ENCODE results near the gene DGKD. TPM values are rescaled to one million over a fixed set of nuclear protein-coding genes. Genes with fewer than 3 reads are reported as not detected.

Gene DGKD
- total and polyA plus RNA-seq, 9 of the 15 experiments (the other 6 are each of a cell fraction or from before 2014, with no cell fraction given): 0.52 to 29.5 (median 10.6) TPM

GRCh38 chr2:233450864-233451575 is 96.7 kb downstream of the DGKD start:
- no TSS peak for BruUV-seq (replicated peaks)
- Histone ChIP-seq H3K36me3 (ENCODE audit: control insufficient read depth, insufficient read depth, low read length) (peaks cover 66% of the 10 kb centered on the region; the same call in 2 of the 3 replicates), H3K4me1 (replicated peaks in 1 of 2; ENCODE audit: control insufficient read depth in 2 of 2, insufficient read depth in 2 of 2, low read length in 2 of 2) (peaks cover 7 to 18% of the 10 kb centered on the region in 2 experiments; a peak in 4 of 5 replicates), H3K9me1 (ENCODE audit: control insufficient read depth, insufficient read depth, low read length) (no peaks in the 10 kb centered on the region), H3K27ac (ENCODE audit: extremely low read depth, low read depth, low read length) (no peak overlapping the region), H2AFZ (ENCODE audit: low read depth, low read length) (no peak overlapping the region), H3K9me3 (replicated peaks; ENCODE audit: control insufficient read depth, insufficient read depth, low read depth, low read length) (no peaks in the 10 kb centered on the region), H3K4me3 (no peak overlapping the region), H3K27me3 (ENCODE audit: control insufficient read depth in 2 of 2, insufficient read depth in 2 of 2, low read length in 2 of 2) (no peaks in the 10 kb centered on the region), H3K4me2 (ENCODE audit: insufficient read depth, low read length) (no peak overlapping the region), H4K20me1 (replicated peaks; ENCODE audit: control insufficient read depth, insufficient read depth, low read length) (no peaks in the 10 kb centered on the region), H3K9ac (ENCODE audit: insufficient read depth in 1 of 2, low read depth in 2 of 2, low read length in 2 of 2) (no peak overlapping the region), H3K79me2 (ENCODE audit: control insufficient read depth, insufficient read depth, low read length) (no peaks in the 10 kb centered on the region)
- no peak for ATAC-seq
- ChIA-PET POLR2A (no interaction called here), CTCF (ENCODE audit: low intra/inter-chr PET ratio) (interaction anchor here (0.5 to 0.6 kb wide), 3 partner anchors 98 to 473 kb away, joined by 3 to 5 read pairs (median 3); no protein-coding TSS in a partner anchor)
- intact Hi-C loops (cut with micrococcal nuclease): no loop called here
- DNase-seq (ENCODE audit: extremely low read depth in 1 of 4, low spot score in 3 of 4): no peak
- FAIRE-seq: no peak
- in situ Hi-C loops (cut with MboI): no loop called here
- 83% methylated on average over 8 of the region's 22 CpGs for WGBS (ENCODE audit: insufficient coverage, low coverage, missing lambda C conversion rate)
- TF ChIP-seq ZKSCAN3 (CRISPR knock-in tag; IDR thresholded peaks at IDR 0.05) (no peak), SREBF1 (IDR thresholded peaks at IDR 0.05; ENCODE audit: borderline replicate concordance, low read depth, low read length) (no peak), ZBTB49 (CRISPR knock-in tag; IDR thresholded peaks at IDR 0.05; ENCODE audit: borderline replicate concordance) (no peak), GTF2B (IDR thresholded peaks at IDR 0.05; ENCODE audit: extremely low read depth, insufficient read length) (no peak), ETV5 (CRISPR knock-in tag; IDR thresholded peaks at IDR 0.05; ENCODE audit: low read depth) (no peak), NFIX (CRISPR knock-in tag; IDR thresholded peaks at IDR 0.05; ENCODE audit: low read depth) (no peak), DMBX1 (CRISPR knock-in tag; IDR thresholded peaks at IDR 0.05; ENCODE audit: borderline replicate concordance) (no peak), SIN3A (IDR thresholded peaks at IDR 0.05; ENCODE audit: borderline replicate concordance in 2 of 2, control insufficient read depth in 1 of 2, low read depth in 2 of 2, low read length in 2 of 2) (no peak), ATF6 (CRISPR knock-in tag; IDR thresholded peaks at IDR 0.05) (no peak), CCNT2 (IDR thresholded peaks at IDR 0.05; ENCODE audit: borderline replicate concordance, extremely low read depth, insufficient read length, low read depth, low read length) (no peak), PML (IDR thresholded peaks at IDR 0.05; ENCODE audit: low read length) (no peak), SMC3 (conservative IDR thresholded peaks at IDR 0.05; ENCODE audit: insufficient read depth, low read depth, low read length) (no peak)
